ENCODE measurements around the gene STIM1.
"Not testable (repeated sequence)": the region's sequence is repeated elsewhere in the genome, so short reads cannot be mapped to it uniquely, and the experiment has no call there.

Gene STIM1

DNA sequence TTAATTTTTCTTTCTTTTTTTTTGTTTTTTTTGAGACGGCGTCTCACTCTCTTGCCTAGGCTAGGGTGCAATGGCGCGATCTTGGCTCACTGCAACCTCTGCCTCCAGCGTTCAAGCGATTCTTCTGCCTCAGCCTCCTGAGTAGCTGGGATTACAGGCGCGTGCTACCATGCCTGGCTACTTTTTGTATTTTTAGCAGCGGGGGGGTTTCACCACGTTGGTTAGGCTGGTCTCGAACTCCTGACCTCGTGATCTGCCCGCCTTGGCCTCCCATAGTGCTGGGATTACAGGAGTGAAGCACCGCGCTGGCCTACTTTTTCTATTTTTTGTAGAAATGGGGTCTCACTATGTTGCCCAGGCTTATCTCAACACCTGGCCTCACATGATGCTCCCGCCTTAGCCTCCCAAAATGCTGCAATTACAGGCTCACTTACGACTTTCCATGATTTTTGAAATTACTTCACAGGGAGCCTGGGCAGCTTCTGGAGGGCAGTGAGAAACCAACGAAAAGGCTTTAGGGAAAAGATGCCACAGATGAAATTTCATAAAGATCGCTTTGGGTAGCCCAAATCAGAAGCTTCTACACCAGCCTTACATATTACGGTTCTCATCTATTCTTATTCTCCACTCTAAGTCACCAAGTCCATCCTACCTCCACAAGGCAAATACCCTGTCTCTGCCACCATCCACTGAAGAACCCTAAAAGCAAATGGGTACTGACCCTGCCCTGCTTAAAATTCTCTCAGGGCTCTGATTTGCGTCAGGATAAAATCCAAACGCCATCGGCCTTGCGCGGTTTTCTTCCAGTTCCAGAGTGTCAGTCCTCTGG is 238.3 kb downstream of the STIM1 start:
- Mint-ChIP-seq H3K27me3 (no peaks in the 10 kb centered on the region), H3K4me3 (peak overlapping the region; percentile 97 to 98), H3K4me1 (peaks cover 86% of the 10 kb centered on the region), H3K9me3 (no peaks in the 10 kb centered on the region), H3K27ac (peak overlapping the region; percentile 98 to 100)
- DNase-seq (no peak), ATAC-seq (no peak)

DNA sequence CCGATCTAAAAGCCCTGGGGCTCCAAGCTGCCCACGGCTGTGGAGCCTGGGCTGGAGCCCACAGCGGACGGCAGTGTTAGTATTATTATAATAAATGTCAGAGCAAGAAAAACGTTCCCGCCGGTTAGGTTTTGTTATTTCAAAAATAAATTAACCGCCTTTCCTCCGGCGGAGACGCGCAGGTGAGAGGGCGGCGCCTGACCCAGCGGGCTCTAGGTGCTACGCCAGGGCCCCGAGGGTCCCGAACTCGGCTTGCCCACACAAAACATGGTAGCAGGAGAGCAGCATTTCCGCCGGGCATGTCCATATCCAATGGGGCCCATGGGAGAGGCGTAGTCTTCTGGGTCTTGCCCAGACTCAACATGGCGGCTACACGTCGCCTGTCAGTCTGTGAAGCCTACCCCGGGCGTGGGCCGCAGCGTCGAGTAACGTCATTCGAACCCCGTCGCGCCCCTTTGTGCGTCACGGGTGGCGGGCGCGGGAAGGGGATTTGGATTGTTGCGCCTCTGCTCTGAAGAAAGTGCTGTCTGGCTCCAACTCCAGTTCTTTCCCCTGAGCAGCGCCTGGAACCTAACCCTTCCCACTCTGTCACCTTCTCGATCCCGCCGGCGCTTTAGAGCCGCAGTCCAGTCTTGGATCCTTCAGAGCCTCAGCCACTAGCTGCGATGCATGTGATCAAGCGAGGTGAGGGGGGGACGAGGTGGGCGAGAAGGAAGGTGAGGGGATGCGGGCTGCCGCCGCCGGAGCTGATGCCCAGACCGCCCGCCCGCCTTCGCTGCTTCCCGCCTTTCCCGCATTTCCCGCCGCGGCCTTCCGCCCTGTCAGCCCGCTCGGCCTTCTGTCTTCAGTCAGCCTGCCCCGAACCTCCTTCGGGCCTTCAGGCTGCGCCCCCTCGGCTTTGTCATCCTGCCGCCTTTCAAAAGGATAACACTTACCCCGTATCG is 239.2 kb downstream of the STIM1 start, which contains the start of gene RRM1:
TSS of gene RRM1 (plus strand) at position 452 of the 944 bp plus-strand sequence. CDS start at position 666, 214 bp downstream.
- Mint-ChIP-seq H3K27me3 (no peaks in the 10 kb centered on the region), H3K4me1 (peaks cover 87% of the 10 kb centered on the region), H3K27ac (peak within 1 kb of the TSS; percentile 98 to 100), H3K9me3 (no peaks in the 10 kb centered on the region), H3K4me3 (peak within 1 kb of the TSS; percentile 97 to 98)
- DNase-seq: peak; percentile 91 to 96
- peak; percentile 97 for ATAC-seq

DNA sequence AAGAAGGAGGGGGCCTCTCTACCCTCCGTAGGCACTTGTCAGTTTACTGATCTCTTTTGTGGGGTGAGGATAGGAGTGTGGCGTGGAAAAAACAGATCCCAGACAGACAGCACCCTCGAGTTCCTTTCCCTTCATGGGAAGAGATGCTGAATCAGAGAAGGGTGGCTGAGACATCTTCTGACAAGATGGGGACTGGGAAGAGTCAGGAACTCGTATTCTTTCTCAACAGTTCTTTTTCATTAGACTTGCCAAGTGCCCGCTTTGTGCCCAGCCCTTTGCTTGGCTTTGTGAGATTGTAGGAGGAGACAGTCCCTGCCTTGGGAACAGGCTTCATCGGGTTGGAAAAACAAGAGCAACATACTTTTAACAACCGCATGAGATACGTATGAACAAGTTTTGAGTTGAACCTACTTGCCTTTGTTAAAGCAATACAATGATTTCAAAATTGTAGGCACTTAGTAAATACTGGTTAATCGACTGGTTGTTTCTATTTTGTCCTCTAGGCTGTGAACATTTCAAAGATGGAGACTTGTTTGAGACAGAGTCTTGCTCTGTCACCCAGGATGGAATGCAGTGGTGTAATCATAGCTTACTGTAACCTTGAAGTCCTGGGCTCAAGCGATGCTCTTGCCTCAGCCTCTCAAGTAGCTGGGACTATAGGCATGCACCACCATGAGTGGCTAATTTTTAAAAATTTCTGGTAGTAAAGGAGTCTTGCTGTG is 240.2 kb downstream of the STIM1 start:
- Mint-ChIP-seq H3K4me3 (peak overlapping the region; percentile 97 to 98), H3K4me1 (peaks cover 83% of the 10 kb centered on the region), H3K9me3 (no peaks in the 10 kb centered on the region), H3K27me3 (no peaks in the 10 kb centered on the region), H3K27ac (peak overlapping the region; percentile 98 to 100)
- ATAC-seq: no peak
- DNase-seq: no peak

DNA sequence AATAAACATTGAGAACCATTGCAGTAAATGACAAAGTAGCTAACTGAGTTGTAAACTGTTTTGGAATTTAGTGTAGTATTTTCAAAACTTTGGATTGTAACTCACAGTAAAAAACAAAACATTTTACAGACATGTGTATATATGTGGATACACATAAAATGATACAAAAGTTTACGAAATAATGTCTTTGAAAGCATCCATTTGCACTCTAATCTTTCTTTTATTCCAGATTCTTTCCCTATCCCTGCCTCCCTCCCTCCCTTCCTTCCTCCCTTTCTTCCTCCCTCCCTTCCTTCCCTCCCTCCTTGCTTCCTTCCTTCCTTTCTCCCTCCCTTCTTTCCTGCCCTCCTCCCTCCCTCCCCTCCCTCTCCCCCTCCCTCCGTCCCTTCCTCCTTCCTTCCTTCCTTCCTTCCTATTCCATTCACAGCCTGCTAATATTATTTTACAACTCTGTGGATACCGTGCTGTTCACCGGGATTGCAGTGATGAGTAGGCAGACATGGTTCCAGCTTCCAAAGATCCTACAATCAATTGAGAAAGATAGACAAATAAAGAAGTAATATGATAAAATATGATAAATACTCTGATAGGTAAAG is 242.7 kb downstream of the STIM1 start:
- peak overlapping the region in 1 of 2 donors; percentile 47 for H3K4me3 Mint-ChIP-seq
- peaks cover 58% of the 10 kb centered on the region for H3K4me1 Mint-ChIP-seq
- H3K9me3 Mint-ChIP-seq: no peaks in the 10 kb centered on the region
- ATAC-seq (no peak), DNase-seq (no peak)
- no peaks in the 10 kb centered on the region for H3K27me3 Mint-ChIP-seq
- H3K27ac Mint-ChIP-seq: no peak overlapping the region

DNA sequence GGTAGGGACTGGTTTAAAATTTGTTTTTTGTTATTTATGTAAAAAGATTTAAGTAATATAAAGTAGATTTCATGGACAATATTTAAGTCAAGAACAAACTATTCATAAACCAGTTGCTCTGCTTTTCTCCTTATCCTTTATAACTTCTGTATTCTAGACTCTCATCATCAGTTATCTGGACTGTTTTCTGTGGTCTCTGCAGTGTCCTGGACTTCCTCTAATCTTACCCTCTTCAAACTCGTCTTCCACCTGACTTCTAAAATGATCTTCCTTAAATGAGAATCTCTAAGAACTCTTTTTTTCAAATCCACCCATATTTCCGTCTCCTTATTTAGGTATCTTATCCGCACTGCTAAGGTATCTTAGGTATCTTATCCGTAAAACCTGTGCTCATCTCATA is 247.2 kb downstream of the STIM1 start:
- H3K9me3 Mint-ChIP-seq: no peaks in the 10 kb centered on the region
- no peak overlapping the region for H3K4me3 Mint-ChIP-seq
- H3K4me1 Mint-ChIP-seq: peaks cover 22% of the 10 kb centered on the region
- ATAC-seq (no peak), DNase-seq (no peak)
- H3K27ac Mint-ChIP-seq: no peak overlapping the region
- H3K27me3 Mint-ChIP-seq: no peaks in the 10 kb centered on the region

DNA sequence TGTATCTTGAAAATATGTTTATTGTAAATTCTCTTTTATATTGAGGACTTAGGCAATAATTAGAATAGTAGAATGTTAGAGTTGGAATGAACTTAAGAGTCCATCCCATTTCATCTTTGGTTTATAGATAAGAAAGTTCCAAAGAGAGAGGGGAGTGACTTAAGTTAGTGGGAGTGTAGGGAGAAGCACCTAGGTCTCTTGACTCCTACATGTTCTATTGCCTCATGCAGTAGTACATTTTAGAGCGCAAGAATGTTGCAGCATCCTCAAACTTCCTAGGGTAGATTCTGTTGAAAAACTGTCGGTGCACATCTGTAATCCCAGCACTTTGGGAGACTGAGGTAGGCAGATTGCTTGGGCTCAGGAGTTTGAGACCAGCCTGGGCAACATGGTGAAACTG is 247.8 kb downstream of the STIM1 start:
- no peak for ATAC-seq
- Mint-ChIP-seq H3K27me3 (no peaks in the 10 kb centered on the region), H3K27ac (no peak overlapping the region), H3K4me1 (peaks cover 18% of the 10 kb centered on the region), H3K9me3 (no peaks in the 10 kb centered on the region), H3K4me3 (no peak overlapping the region)
- DNase-seq: no peak

DNA sequence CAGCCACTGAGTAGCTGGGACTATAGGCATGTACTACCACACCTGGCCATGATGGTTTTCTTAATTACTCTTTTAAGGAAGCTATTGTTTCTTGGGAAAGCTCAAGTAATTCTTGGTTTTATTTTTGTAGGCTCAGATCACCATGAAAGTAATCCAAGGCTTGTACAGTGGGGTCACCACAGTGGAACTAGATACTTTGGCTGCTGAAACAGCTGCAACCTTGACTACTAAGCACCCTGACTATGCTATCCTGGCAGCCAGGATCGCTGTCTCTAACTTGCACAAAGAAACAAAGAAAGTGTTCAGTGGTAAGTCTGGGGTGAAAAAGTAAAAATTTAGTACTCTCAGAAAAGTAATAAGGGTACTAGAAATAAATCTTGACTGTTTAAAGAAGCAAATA is 250.5 kb downstream of the STIM1 start:
- Mint-ChIP-seq H3K27ac (peak overlapping the region in 1 of 2 donors; percentile 59), H3K4me3 (no peak overlapping the region), H3K27me3 (no peaks in the 10 kb centered on the region), H3K9me3 (no peaks in the 10 kb centered on the region), H3K4me1 (no peaks in the 10 kb centered on the region)
- DNase-seq (no peak), ATAC-seq (no peak)

DNA sequence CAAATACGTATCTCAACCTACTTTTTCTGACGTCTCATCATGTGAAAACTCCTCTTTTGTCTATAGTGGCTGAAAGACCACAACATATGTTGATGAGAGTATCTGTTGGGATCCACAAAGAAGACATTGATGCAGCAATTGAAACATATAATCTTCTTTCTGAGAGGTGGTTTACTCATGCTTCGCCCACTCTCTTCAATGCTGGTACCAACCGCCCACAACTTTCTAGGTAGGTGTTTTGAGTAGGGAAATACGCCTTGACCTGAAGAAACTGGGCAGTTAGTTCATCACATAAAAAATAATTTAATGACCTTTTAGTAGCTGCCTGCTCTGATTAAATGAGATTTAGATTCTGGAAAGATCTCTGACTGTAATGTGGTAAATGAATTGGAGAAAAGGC is 256.4 kb downstream of the STIM1 start:
- no peaks in the 10 kb centered on the region for H3K27me3 Mint-ChIP-seq
- ATAC-seq (no peak), DNase-seq (no peak)
- no peaks in the 10 kb centered on the region for H3K9me3 Mint-ChIP-seq
- no peaks in the 10 kb centered on the region for H3K4me1 Mint-ChIP-seq
- H3K4me3 Mint-ChIP-seq: no peak overlapping the region
- no peak overlapping the region for H3K27ac Mint-ChIP-seq

DNA sequence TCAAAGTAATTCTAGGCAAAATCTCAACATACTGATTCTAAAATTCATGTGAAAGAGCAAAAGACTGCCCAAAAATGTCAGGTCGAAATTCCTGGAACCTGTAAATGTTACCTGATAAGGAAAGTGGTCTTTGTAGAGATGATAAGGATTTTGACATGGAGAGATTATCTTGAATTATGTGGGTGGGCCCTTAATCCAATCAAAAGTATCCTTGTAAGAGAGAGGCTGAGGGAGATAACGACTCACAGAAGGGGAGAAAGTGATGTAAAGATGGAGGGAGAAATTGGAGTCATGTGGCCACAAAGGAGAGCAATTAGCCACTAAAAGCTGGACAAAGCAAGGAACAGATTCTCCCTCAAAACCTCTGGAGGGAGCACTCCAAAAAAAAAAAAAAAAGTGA is 259.7 kb downstream of the STIM1 start:
- no peak for ATAC-seq
- Mint-ChIP-seq H3K9me3 (no peaks in the 10 kb centered on the region), H3K27me3 (no peaks in the 10 kb centered on the region), H3K4me1 (no peaks in the 10 kb centered on the region), H3K27ac (no peak overlapping the region), H3K4me3 (no peak overlapping the region)
- DNase-seq: no peak

DNA sequence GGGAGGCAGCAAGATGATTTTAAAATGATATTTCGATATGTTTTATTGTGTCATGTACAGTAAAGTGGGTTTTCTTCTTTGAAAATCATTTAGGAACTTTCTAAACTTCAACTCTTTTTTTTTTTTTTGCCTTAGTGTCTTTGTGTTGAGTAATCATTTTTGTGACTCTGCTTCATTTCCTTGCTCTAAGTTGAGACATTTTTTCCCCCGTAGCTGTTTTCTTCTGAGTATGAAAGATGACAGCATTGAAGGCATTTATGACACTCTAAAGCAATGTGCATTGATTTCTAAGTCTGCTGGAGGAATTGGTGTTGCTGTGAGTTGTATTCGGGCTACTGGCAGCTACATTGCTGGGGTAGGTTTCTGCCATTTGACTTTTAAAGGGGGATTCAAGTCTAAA is 262.6 kb downstream of the STIM1 start:
- DNase-seq (no peak), ATAC-seq (no peak)
- Mint-ChIP-seq H3K4me3 (no peak overlapping the region), H3K4me1 (no peaks in the 10 kb centered on the region), H3K27me3 (no peaks in the 10 kb centered on the region), H3K27ac (no peak overlapping the region), H3K9me3 (no peaks in the 10 kb centered on the region)

DNA sequence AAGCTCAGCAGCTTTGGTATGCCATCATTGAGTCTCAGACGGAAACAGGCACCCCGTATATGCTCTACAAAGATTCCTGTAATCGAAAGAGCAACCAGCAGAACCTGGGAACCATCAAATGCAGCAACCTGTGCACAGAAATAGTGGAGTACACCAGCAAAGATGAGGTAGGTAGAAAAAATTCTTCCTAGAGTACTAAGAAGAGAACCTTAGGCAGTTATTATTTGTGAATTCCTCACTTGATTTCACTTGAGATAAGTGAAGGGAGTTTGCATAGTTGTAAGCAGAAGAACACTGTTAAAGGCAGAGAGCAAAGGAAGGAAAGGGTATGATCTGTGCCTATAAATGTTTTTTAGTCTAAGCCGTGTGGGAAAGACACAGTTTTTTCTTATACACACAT is 267.8 kb downstream of the STIM1 start:
- H3K4me1 Mint-ChIP-seq: no peaks in the 10 kb centered on the region
- ATAC-seq (no peak), DNase-seq (no peak)
- no peak overlapping the region for H3K27ac Mint-ChIP-seq
- H3K9me3 Mint-ChIP-seq: no peaks in the 10 kb centered on the region
- H3K27me3 Mint-ChIP-seq: no peaks in the 10 kb centered on the region
- H3K4me3 Mint-ChIP-seq: no peak overlapping the region

DNA sequence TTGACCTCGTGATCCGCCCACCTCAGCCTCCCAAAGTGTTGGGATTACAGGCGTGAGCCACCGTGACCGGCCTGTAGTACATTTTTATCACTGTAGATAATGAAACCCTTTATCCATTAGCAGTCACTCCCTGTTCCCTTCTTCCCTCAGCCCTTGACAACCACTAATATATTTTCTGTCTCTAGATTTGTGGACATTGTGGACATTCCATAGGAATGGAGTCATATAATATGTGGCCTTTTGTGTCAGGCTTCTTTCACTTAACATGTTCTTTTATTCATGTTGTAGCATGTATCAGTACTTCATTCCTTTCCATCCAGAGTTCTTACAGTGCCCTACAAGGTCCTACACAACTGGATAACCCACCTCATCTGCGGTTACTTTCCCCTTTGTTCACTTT is 269.7 kb downstream of the STIM1 start:
- Mint-ChIP-seq H3K4me1 (no peaks in the 10 kb centered on the region), H3K27me3 (no peaks in the 10 kb centered on the region), H3K27ac (no peak overlapping the region), H3K9me3 (no peaks in the 10 kb centered on the region), H3K4me3 (no peak overlapping the region)
- ATAC-seq (no peak), DNase-seq (no peak)

DNA sequence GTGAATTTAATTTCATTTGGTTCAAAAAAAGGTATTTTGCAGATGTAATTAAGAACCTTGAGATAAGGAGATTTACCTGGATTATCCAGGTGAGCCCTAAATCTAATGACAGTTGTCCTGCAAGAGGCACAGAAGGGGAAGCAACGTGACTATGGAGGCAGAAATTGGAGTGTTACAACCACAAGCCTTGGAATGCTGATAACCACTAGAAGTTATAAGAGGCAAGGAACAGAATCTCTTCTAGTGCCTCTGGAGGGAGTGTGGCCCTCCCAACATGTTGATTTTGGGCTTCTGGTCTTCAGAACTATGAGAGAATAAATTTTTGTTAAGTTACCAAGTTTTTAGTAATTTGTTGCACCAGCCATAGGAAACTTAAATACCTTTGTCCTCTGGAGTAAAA is 271.9 kb downstream of the STIM1 start:
- ATAC-seq: no peak
- H3K4me1 Mint-ChIP-seq: no peaks in the 10 kb centered on the region
- H3K27me3 Mint-ChIP-seq: no peaks in the 10 kb centered on the region
- H3K4me3 Mint-ChIP-seq: no peak overlapping the region
- H3K9me3 Mint-ChIP-seq: no peaks in the 10 kb centered on the region
- no peak overlapping the region for H3K27ac Mint-ChIP-seq
- no peak for DNase-seq

DNA sequence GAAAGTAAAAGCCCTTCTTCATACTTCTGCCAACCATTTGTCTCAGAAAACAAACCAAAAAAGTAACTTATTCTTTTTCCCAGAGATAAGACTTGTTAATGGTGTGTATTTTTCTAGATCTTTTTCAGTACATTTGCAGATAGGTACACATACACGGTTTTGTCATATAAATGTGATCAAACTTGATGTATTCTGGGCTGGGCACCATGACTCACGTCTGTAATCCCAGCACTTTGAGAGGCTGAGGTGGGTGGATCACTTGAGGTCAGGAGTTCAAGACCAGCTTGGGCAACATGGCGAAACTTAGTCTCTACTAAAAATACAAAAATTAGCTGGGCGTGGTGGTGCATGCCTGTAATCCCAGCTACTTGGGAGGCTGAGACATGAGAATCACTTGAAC is 274.8 kb downstream of the STIM1 start:
- not testable (repeated sequence) for H3K4me3 Mint-ChIP-seq, H3K9me3 Mint-ChIP-seq, H3K27me3 Mint-ChIP-seq, H3K4me1 Mint-ChIP-seq, H3K27ac Mint-ChIP-seq, DNase-seq, ATAC-seq

DNA sequence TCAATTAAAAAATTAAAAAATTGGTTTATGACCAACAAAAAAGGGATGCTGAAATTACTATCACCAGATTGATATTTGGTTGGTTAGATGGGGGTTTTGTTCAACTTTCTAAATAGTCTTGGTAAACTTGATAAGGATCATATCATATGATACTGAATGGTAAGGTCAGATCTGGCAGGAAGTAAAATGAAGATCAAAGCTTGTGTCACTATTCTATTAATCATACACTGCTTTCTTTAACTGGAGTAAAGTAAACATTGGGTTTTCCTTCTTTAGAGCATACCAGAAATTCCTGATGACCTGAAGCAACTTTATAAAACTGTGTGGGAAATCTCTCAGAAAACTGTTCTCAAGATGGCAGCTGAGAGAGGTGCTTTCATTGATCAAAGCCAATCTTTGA is 279.3 kb downstream of the STIM1 start:
- no peak for ATAC-seq
- DNase-seq: no peak
- Mint-ChIP-seq H3K27ac (peak overlapping the region in 1 of 2 donors; percentile 12), H3K4me3 (no peak overlapping the region), H3K9me3 (peaks cover 8 to 18% of the 10 kb centered on the region in 2 donors), H3K27me3 (no peaks in the 10 kb centered on the region), H3K4me1 (no peaks in the 10 kb centered on the region)
